Amniotic stem cell (primary cell): ENCODE data around the gene SNAP25.

Experiments
- DNase-seq: peaks from one replicate; lab custom pipeline; 2025; lab: John Stamatoyannopoulos, UW

SNAP25 gene

GRCh38 chr20:10218536-10219451, at the start of gene SNAP25:
SNAP25 (plus strand) TSS chr20:10218830; CDS start chr20:10275492, 56,662 bp downstream.
- no peak for DNase-seq

DNA sequence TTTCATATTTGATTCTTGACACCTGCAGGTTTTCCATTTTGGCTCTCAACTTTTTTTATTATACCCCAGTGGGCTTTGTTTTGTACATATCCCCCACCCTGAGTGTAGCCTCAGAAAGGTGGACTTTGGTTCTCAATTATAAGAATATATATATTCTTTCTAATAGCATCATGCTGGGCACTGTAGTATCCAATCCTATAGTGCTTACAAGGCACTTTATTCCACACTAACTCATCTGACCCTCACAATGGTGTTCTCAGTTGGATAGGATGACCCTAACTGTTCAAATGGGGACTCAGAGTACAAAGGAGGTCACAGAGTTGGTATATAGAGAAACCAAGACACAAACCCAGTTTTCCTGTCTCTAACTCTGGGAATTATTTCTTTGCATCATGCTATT, 48.9 kb upstream of the SNAP25 start:
- DNase-seq = no peak

GRCh38 chr20:10170261-10170660, 48.4 kb upstream of the SNAP25 start:
- no peak for DNase-seq

GRCh38 chr20:10171864-10172751, 46.5 kb upstream of the SNAP25 start:
- DNase-seq = peak; percentile 24

GRCh38 chr20:10172998-10173655, 45.5 kb upstream of the SNAP25 start:
- no peak for DNase-seq

DNA sequence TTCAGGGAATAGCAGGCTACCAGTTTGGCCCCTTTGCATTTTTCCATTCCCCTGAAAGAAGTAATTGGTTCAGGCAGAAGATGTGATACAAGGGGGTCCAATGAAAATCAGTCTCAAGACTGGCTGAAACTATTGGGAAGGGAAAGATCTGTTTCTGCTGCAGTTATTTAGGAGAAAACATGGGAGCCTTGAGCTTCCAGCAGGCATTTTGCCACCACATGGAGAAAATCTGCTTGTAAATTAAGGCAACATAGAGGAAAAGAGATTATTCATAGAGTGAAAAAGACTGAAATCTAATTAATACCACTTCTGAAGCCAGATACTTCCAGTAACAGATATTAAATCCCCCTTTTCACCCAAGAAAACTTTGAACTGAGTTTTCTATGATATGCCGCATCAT, 44.2 kb upstream of the SNAP25 start:
- no peak for DNase-seq

GRCh38 chr20:10177326-10177725, 41.3 kb upstream of the SNAP25 start:
- no peak for DNase-seq

DNA sequence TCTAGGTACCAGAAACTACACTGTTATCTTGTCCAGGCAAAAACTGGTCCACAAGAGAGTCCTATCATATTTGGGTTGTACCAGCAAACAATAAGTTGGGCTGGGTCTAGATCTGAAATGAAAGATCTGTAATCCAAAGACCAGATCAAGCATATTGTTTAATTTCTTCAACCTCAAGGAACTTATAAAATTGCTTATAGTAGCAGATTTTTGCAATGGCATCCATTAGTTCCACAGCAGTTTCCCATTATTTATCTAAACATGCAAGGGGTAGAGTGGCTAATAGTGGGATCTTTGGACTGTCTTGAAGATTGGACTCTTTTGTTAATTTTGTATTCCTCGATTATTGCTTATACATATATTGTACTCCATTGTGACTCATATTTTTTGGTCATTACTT, 40.5 kb upstream of the SNAP25 start:
- DNase-seq = no peak

- DNase-seq = no peak
Observed at GRCh38 chr20:10178727-10179313, 39.8 kb upstream of the SNAP25 start.

GRCh38 chr20:10179574-10180298, 38.9 kb upstream of the SNAP25 start:
- DNase-seq = no peak

DNA sequence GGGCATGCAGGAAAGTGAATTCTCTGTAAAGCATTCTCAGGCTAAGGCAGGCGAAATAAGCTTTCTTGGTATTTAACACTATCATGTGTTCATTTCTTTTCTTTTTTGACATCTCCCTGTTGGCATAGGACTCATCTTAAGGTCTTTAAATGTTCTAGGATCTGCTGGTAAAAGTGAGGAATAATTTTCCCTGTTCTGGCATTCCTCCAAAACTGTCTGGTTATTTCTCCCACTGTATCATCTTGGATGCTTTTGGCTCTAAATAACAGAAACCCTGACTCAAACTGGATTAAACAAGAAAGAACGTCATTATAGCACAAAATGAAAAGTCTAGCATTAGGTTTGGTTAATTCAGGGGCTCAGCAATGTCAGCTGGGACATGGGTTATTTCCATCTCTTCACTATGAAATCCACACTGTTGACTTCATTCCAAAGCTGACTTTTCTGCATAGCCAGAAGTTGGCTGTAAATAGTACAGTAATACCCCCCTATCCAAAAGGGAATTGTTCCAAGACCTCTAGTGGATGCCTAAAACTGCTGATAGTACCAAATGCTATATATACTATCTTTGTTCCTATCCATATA, 37.9 kb upstream of the SNAP25 start:
- DNase-seq = no peak

DNA sequence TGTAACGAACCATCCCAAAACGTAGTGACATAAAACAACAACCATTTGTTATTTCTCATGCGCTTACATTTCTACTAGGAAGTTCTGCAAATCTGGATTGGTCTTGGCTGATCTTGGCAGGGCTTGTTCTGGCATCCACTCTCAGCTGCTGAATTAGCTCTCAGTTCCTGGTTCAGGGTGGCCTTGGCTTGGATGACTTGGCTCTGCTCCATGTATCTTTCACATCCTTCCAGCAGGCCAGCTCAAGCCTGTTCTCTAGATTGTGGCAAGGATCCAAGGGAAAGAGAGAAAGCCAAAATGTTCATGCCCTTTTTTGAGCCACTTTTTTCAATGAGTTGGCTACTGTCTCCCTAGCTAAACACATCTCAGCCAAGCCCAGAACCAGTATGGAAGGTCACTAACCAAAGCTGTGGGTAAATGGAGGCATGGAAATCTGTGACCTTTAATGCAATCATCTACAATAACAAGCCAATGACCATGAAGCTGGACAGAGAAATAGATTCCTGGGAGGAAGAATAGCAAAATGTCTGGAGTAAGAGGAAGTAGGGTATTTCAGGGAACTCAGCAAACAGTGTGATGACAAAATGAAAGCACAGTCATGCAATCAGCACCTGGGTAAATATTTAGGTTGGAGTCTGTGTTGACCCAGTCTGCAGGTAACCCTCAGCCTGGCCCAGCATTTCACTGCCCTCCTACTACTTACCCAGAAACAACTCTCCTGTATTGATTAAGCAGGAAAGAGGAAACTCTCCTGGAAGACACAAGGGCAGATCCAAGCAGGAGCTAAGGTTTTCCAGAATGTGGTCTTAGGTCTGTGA, 32.7 kb upstream of the SNAP25 start:
- no peak for DNase-seq

DNA sequence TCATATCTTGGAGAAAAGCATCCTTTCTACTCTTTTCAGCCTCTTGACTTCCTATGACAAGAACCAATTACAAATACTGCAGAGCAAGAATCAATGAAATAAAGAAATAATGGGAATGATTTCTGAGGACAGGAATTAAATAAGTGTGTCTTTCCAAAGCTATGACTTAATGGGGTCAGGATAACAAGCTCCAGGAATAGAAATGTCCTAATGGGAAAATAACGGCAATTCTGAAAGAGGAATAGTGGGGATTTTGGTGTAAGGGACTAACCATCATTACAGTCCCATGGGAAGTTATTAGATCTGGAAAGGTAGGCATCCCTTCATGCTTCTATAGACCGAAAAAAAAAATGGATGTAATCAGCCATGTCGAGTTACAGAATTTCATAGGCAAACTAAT, 28.2 kb upstream of the SNAP25 start:
- DNase-seq = no peak

DNA sequence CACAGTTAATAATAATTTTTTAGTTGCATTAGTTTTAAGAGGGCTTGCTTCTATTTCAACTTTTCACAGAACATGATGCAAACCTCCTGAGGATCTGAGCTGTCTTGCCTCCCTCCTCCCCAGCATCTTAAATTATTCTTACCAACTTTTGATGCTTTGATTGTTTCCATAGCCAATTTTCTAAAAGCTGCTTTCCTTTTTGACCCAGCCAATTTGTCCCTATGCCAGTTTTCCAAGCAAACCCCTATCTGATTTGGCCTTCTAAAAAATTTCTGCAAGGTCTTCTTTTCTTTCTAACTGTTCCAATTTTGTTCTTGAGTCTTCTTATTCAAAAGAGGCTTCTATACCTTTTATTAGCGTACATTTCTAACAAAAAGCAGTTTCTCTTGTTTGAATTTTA, 26.5 kb upstream of the SNAP25 start:
- no peak for DNase-seq

DNA sequence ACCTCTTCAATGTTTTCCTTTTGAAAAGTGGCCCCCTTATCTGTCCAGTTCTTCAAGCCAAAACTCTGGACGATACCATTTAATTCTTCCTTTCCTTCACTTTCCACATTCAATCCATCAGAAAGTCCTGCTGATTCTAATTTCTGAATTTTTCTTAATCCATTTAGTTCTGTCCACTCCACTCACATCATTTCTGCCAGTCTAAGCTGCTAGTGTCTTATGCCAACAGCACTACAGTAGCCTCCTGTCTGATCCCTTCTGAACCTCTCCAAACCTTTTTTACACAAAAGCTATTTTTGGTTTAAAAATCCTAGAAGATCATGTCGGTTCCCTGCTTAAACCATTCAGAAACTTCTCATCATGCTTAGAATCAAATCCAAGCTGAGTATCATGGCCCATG, 24.5 kb upstream of the SNAP25 start:
- DNase-seq = no peak

DNA sequence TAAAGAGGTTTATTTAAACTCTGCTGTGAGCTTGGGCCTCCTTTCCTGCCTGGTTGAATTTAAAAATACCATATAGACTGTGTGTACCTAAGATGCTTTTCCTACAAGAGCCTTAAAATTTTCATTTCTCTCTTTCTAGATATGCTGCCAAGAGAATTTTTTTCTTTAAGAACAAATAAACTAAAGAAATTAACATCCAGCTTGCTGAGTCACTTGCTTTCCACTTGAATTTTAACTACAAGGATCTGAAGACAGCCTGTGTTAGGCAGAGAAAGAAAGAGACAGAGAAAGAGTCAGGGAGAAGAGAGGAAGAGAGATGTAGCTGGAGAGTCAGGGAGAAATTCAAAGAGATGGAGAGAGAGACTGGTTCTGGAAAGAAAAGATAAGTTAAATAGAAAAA, 18.3 kb upstream of the SNAP25 start:
- DNase-seq = no peak

GRCh38 chr20:10201321-10201870, 17.2 kb upstream of the SNAP25 start:
- no peak for DNase-seq

DNA sequence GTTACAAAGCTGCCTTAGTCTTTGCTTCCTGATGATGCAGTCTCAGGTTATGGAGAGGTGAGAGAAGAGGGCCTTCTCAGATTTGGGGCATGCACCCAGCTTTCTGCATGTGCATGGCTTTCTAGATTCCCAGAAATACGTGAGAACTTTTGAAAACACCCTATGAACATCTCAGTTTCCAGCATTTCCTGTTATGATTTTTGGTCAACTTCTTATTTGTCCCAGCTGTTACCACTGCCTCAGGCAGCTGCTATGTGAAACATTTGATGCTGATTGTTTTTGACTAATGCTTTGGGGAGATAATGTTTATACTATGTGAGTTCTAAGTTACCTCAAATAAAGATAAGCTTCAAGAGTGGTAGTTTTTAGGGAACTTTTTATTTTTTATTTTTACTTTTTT, 9.5 kb upstream of the SNAP25 start:
- no peak for DNase-seq

GRCh38 chr20:10213526-10213925, 5.1 kb upstream of the SNAP25 start:
- DNase-seq = no peak
